CD4-positive, alpha-beta T cell (primary cell): ENCODE results near the gene TTYH3. TPM values are rescaled to one million over a fixed set of nuclear protein-coding genes. Genes with fewer than 3 reads are reported as not detected.

Experiments used
- ATAC-seq: fragments of 200-7000 bp; cut with Tn5 transposase; one replicate; pipeline ENCODE4 v1.10.0; 2022; ENCODE audit warnings: mild to moderate bottlenecking; ENCODE audit not compliant: poor library complexity
- CTCF ChIA-PET: fragments of 350-600 bp; sonication (Branson Sonifier 250); formaldehyde crosslinking; loops from one replicate; lab custom pipeline; 2021; ENCODE audit warnings: antibody characterized with exemption, inconsistent platforms; lab: Charles Lee
- POLR2A ChIA-PET: fragments of 350-600 bp; sonication (Branson Sonifier 250); formaldehyde crosslinking; loops from one replicate; lab custom pipeline; 2021; ENCODE audit warnings: antibody characterized with exemption, inconsistent platforms; lab: Charles Lee
- DNase-seq, 14 experiments: peaks; one replicate each; pipeline ENCODE4 v3.0.0-alpha.2; 2013 to 2020; ENCODE audit warnings: mixed read lengths in 2 of 14
- H3K27ac ChIP-seq, 2 donors: one replicate each; pipeline versions ENCODE4 v1.5.1 to v1.7.0; 2013; ENCODE audit warnings: low read length in 2 of 2, low read depth in 1 of 2, mild to moderate bottlenecking in 1 of 2
- H3K27me3 ChIP-seq, 2 experiments: 1 replicate in 1 of 2; 2 replicates in 1 of 2; pipeline versions ENCODE4 v1.6.1 to v1.7.0; 2013; ENCODE audit warnings: low read length in 2 of 2, control low read depth in 1 of 2, mild to moderate bottlenecking in 1 of 2, moderate library complexity in 1 of 2; ENCODE audit not compliant: insufficient read depth in 2 of 2, control insufficient read depth in 1 of 2
- H3K36me3 ChIP-seq: one replicate; pipeline ENCODE4 v1.6.1; 2013; ENCODE audit warnings: low read length, control low read depth; ENCODE audit not compliant: insufficient read depth
- H3K4me1 ChIP-seq: one replicate; pipeline ENCODE4 v1.6.1; 2013; ENCODE audit warnings: low read length, control low read depth; ENCODE audit not compliant: insufficient read depth
- H3K4me3 ChIP-seq: one replicate; pipeline ENCODE4 v1.5.1; 2013; ENCODE audit warnings: mild to moderate bottlenecking, low read length, moderate library complexity
- H3K9me3 ChIP-seq, 2 experiments: 1 replicate in 1 of 2; 2 replicates in 1 of 2; pipeline versions ENCODE4 v1.6.1 to v1.7.0; 2013; ENCODE audit warnings: low read length in 2 of 2, mild to moderate bottlenecking in 2 of 2, control low read depth in 1 of 2, moderate library complexity in 1 of 2; ENCODE audit not compliant: control insufficient read depth in 1 of 2, insufficient read depth in 1 of 2
- H3K27ac Mint-ChIP-seq: one replicate; pipeline ENCODE4 v1.8.0; 2020; ENCODE audit warnings: mixed read lengths
- H3K27me3 Mint-ChIP-seq: one replicate; pipeline ENCODE4 v1.8.0; 2021; ENCODE audit warnings: mixed read lengths
- H3K36me3 Mint-ChIP-seq: one replicate; pipeline ENCODE4 v1.8.0; 2021; ENCODE audit warnings: low read depth, mixed read lengths
- H3K4me1 Mint-ChIP-seq: one replicate; pipeline ENCODE4 v1.8.0; 2021; ENCODE audit warnings: low read depth, mixed read lengths
- H3K4me3 Mint-ChIP-seq: one replicate; pipeline ENCODE4 v1.8.0; 2020; ENCODE audit warnings: mild to moderate bottlenecking, mixed read lengths
- H3K9me3 Mint-ChIP-seq: one replicate; pipeline ENCODE4 v1.8.0; 2020; ENCODE audit warnings: mixed read lengths
- intact Hi-C, 2 experiments: fragments of 100-400 bp; cut with DNase I in 1 of 2; cut with micrococcal nuclease in 1 of 2; formaldehyde crosslinking; loops; one replicate each; pipeline versions ENCODE4 v1.15.1 to v1.9.0; 2023 to 2025; cut with DNase I, micrococcal nuclease
- total RNA-seq, 174 experiments: library from RNA in 2 of 174; stranded (reverse) in 2 of 174; gene quantifications; one replicate each; pipeline ENCODE4 v1.2.3 and lab custom pipeline; 2021 to 2026
- TF ChIP-seq, protein P1 (sequence below): fragments of 200-600 bp; IDR thresholded peaks from one replicate; pipeline ENCODE4 v1.8.0; 2022; ENCODE audit warnings: antibody characterized with exemption, mild to moderate bottlenecking

TTYH3 gene
- total RNA-seq, 2 experiments from 2014 or later: 7.9 to 9.3 TPM

DNA sequence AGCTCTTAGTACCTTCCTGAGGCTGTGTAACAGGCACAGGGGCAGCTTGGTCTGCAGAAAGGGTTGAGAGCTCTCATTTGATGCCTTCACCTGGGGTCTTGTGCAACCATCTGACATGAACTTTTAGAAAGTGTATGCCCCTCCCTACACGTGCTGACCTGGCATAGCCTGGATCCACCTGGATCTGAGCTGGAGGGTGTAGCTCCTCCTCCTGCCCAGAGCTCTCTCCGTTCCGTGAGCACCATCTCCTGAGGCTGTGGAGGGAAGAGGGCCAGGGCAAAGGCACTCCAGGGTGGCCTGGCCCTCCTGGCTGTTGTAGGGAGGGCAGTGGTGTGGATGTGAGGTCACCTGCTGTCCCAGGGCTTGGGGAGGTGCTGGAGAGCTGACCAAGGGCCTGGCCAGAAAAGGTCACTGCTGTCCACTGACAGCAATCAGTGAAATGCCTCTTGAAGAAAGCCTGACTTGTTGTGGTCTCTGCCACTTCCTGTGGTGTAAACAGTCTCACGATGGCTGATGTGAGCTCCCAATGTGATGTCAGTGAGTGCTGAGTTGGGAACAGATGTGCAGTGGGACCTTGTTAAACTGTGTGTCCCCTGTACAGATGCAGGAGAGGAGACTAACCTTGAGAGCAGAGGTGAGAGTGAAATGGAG, 79.2 kb downstream of the TTYH3 start:
- Mint-ChIP-seq H3K27me3 (no peaks in the 10 kb centered on the region), H3K27ac (peak overlapping the region; percentile 82), H3K4me3 (peak overlapping the region; percentile 48), H3K9me3 (no peaks in the 10 kb centered on the region), H3K36me3 (no peaks in the 10 kb centered on the region), H3K4me1 (peaks cover 46% of the 10 kb centered on the region)
- TF ChIP-seq, protein P1, sequence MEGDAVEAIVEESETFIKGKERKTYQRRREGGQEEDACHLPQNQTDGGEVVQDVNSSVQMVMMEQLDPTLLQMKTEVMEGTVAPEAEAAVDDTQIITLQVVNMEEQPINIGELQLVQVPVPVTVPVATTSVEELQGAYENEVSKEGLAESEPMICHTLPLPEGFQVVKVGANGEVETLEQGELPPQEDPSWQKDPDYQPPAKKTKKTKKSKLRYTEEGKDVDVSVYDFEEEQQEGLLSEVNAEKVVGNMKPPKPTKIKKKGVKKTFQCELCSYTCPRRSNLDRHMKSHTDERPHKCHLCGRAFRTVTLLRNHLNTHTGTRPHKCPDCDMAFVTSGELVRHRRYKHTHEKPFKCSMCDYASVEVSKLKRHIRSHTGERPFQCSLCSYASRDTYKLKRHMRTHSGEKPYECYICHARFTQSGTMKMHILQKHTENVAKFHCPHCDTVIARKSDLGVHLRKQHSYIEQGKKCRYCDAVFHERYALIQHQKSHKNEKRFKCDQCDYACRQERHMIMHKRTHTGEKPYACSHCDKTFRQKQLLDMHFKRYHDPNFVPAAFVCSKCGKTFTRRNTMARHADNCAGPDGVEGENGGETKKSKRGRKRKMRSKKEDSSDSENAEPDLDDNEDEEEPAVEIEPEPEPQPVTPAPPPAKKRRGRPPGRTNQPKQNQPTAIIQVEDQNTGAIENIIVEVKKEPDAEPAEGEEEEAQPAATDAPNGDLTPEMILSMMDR: no peak
- Histone ChIP-seq H3K27me3 (no peaks in the 10 kb centered on the region), H3K4me1 (peaks cover 62% of the 10 kb centered on the region), H3K4me3 (peak overlapping the region; percentile 48), H3K27ac (no peak overlapping the region), H3K36me3 (no peaks in the 10 kb centered on the region), H3K9me3 (peaks cover 0 to 4% of the 10 kb centered on the region in 2 experiments)
- ChIA-PET POLR2A (interaction anchor here (0.6 to 3.7 kb wide), 6 partner anchors 8 to 47 kb away, joined by 4 to 29 read pairs (median 7); no protein-coding TSS in a partner anchor), CTCF (interaction anchor here (1.1 to 4.2 kb wide), 6 partner anchors 8 to 259 kb away, joined by 3 to 47 read pairs (median 16); no protein-coding TSS in a partner anchor)
- intact Hi-C loops: loop anchor here in 1 of 2 experiments (10.0 kb wide), 1 partner anchor 146 kb away; no protein-coding TSS in a partner anchor
- ATAC-seq (peak; percentile 52), DNase-seq (peak in 11 of 14 experiments; percentile 13 to 85 (median 36))

DNA sequence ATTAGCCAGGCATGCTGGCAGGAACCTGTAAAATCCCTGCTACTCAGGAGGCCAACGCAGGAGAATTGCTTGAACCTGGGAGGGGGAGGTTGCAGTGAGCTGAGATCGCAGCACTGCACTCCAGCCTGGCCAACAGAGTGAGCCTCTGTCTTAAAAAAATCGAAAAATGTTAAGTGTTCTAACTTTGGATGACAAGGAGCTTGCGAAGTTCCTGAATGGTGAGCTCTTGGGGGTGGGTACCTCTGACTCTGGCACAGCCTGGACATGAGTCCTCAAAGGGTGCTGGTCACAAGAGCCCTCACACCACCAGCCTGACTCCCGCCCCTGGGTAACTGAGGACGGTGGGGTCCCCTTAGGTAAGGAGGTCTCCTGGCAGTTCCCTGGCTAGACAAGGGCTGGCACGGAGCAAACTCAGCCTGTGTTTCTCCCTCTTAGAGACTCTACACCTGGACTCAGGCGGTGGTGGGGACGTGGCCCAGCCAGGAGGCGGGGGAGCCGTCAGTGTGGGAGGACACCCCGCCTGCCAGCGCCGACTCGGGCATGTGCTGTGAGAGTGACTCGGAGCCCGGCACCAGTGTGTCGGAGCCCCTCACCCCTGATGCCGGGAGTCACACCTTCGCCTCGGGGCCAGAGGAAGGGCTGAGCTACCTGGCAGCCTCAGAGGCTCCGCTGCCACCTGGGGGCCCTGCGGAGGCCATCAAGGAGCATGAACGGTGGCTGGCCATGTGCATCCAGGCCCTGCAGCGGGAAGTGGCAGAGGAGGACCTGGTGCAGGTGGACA, 80.3 kb downstream of the TTYH3 start:
- Histone ChIP-seq H3K27me3 (no peaks in the 10 kb centered on the region), H3K4me1 (peaks cover 72% of the 10 kb centered on the region), H3K27ac (no peak overlapping the region), H3K36me3 (no peaks in the 10 kb centered on the region), H3K9me3 (peaks cover 0 to 4% of the 10 kb centered on the region in 2 experiments), H3K4me3 (no peak overlapping the region)
- intact Hi-C loops: loop anchor here in 1 of 2 experiments (10.0 kb wide), 1 partner anchor 147 kb away; no protein-coding TSS in a partner anchor
- ChIA-PET CTCF (interaction anchor here (2.0 to 3.3 kb wide), 2 partner anchors 9 to 41 kb away, joined by 5 to 8 read pairs; no protein-coding TSS in a partner anchor), POLR2A (interaction anchor here (1.8 to 3.7 kb wide), 2 partner anchors 13 to 46 kb away, joined by 5 to 29 read pairs; no protein-coding TSS in a partner anchor)
- Mint-ChIP-seq H3K27ac (no peak overlapping the region), H3K4me1 (peaks cover 57% of the 10 kb centered on the region), H3K9me3 (no peaks in the 10 kb centered on the region), H3K36me3 (no peaks in the 10 kb centered on the region), H3K27me3 (no peaks in the 10 kb centered on the region), H3K4me3 (no peak overlapping the region)
- DNase-seq (no peak), ATAC-seq (no peak)
- TF ChIP-seq, protein P1: no peak

DNA sequence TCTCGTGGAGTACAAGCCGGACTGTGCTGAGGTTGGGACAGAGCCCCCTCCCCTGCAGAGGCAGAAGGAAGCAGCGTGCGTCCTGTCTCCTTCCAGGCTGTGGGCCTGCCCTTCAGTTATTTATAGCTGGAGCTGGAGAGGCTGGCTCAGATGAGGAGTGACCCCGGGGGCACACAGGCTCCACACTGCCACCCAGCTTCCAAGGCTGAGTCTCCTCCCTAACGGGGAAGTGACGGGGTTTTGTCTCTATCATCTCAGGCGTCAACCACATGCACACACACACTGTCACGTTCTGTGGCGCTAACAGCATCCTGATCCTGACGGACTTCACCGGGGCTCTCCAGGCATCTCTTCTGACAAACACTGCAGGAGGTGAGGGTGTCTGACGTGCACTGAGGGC, 81.6 kb downstream of the TTYH3 start:
- TF ChIP-seq, protein P1: no peak
- peaks cover 0 to 4% of the 10 kb centered on the region in 2 experiments for H3K9me3 ChIP-seq
- no peaks in the 10 kb centered on the region for H3K9me3 Mint-ChIP-seq
- no peaks in the 10 kb centered on the region for H3K36me3 Mint-ChIP-seq
- H3K4me1 Mint-ChIP-seq: peaks cover 70% of the 10 kb centered on the region
- ATAC-seq: no peak
- H3K27ac ChIP-seq: no peak overlapping the region
- peaks cover 85% of the 10 kb centered on the region for H3K4me1 ChIP-seq
- no peak overlapping the region for H3K4me3 ChIP-seq
- CTCF ChIA-PET: interaction anchor here (3.3 kb wide), 1 partner anchor 42 kb away, joined by 8 read pairs; no protein-coding TSS in a partner anchor
- no peaks in the 10 kb centered on the region for H3K27me3 ChIP-seq
- peak overlapping the region; percentile 44 for H3K27ac Mint-ChIP-seq
- no peak overlapping the region for H3K4me3 Mint-ChIP-seq
- DNase-seq: no peak
- intact Hi-C loops: loop anchor here in 1 of 2 experiments (10.0 kb wide), 1 partner anchor 149 kb away; no protein-coding TSS in a partner anchor
- POLR2A ChIA-PET: interaction anchor here (0.7 to 1.0 kb wide), 2 partner anchors 205 to 1492 kb away, joined by 3 read pairs; no protein-coding TSS in a partner anchor
- H3K27me3 Mint-ChIP-seq: no peaks in the 10 kb centered on the region
- no peaks in the 10 kb centered on the region for H3K36me3 ChIP-seq
